Measurements from ENCODE around the gene MALRD1. TPM values are rescaled to one million over a fixed set of nuclear protein-coding genes. Genes with fewer than 3 reads are reported as not detected.

MALRD1 gene
- total and polyA plus RNA-seq, 2 donors from 2014 or later, result 2.0 to 2.4 TPM

DNA sequence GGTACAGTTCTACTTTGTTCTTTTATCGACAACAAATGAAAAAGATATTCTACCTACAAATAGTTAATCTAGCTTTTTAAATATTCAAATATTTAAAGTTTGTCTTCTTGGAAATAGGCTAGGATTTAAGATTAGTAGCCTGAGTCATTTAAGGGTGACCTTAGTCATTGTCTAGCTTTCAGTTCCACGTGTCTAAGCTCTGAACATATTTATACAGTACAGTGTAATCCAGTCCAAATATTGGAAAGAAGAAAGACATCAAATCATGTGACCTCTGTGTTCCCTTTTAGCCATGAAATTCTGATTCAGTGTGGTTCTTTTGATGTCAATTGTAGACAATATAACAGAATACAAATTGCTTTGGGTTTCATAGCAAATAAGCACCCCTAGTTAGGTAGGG, 121.1 kb downstream of the MALRD1 start:
- intact Hi-C loops (cut with DNase I), result no loop called here
- H3K27me3 ChIP-seq (ENCODE audit: control insufficient read depth, insufficient read depth, low read length), result no peaks in the 10 kb centered on the region
- TF ChIP-seq CTCF (IDR thresholded peaks at IDR 0.05; ENCODE audit: borderline replicate concordance, extremely low read depth, insufficient read depth), result no peak
- DNase-seq, result no peak
- H3K4me1 ChIP-seq (ENCODE audit: control insufficient read depth in 2 of 3, insufficient read depth in 2 of 3, low read depth in 1 of 3, low read length in 3 of 3), result no peaks in the 10 kb centered on the region
- no peaks in the 10 kb centered on the region for H3K36me3 ChIP-seq (ENCODE audit: control insufficient read depth in 2 of 3, insufficient read depth in 3 of 3, low read length in 3 of 3)
- FAIRE-seq, result no peak
- H3K9ac ChIP-seq (ENCODE audit: low read length in 3 of 3), result no peak overlapping the region
- no peaks in the 10 kb centered on the region for H3K9me3 ChIP-seq (ENCODE audit: control insufficient read depth in 2 of 3, insufficient read depth in 1 of 3, low read length in 3 of 3)
- no peak overlapping the region for H3K27ac ChIP-seq (ENCODE audit: low read depth in 2 of 2, low read length in 2 of 2)
- H3K4me3 ChIP-seq (ENCODE audit: low read length in 3 of 3), result no peak overlapping the region

DNA sequence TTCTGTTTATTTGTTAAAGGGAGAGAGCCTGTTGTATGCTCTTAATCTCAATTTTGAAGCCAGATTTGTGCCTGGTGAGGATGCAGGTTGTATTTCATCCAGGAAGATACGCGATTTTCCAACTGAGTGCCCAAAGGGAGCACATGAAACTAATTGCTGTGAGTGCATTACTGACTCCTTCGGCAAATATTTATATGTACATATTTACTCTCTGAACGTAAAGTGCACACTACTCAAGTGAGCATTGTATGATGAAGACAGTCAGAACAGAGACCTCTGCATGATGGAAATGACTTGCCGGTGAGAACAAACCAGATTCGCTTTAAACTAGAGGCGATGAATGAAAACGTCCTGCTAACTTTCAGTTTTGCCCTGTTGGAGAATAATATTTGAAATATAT, 130.1 kb downstream of the MALRD1 start:
- intact Hi-C loops (cut with DNase I), result no loop called here
- no peaks in the 10 kb centered on the region for H3K9me3 ChIP-seq (ENCODE audit: control insufficient read depth in 2 of 3, insufficient read depth in 1 of 3, low read length in 3 of 3)
- H3K9ac ChIP-seq (ENCODE audit: low read length in 3 of 3), result no peak overlapping the region
- H3K36me3 ChIP-seq (ENCODE audit: control insufficient read depth in 2 of 3, insufficient read depth in 3 of 3, low read length in 3 of 3), result no peaks in the 10 kb centered on the region
- DNase-seq (no peak), FAIRE-seq (no peak)
- no peak for TF ChIP-seq CTCF (IDR thresholded peaks at IDR 0.05; ENCODE audit: borderline replicate concordance, extremely low read depth, insufficient read depth)
- no peak overlapping the region for H3K27ac ChIP-seq (ENCODE audit: low read depth in 2 of 2, low read length in 2 of 2)
- H3K4me1 ChIP-seq (ENCODE audit: control insufficient read depth in 2 of 3, insufficient read depth in 2 of 3, low read depth in 1 of 3, low read length in 3 of 3), result no peaks in the 10 kb centered on the region
- no peaks in the 10 kb centered on the region for H3K27me3 ChIP-seq (ENCODE audit: control insufficient read depth, insufficient read depth, low read length)
- H3K4me3 ChIP-seq (ENCODE audit: low read length in 3 of 3), result no peak overlapping the region

DNA sequence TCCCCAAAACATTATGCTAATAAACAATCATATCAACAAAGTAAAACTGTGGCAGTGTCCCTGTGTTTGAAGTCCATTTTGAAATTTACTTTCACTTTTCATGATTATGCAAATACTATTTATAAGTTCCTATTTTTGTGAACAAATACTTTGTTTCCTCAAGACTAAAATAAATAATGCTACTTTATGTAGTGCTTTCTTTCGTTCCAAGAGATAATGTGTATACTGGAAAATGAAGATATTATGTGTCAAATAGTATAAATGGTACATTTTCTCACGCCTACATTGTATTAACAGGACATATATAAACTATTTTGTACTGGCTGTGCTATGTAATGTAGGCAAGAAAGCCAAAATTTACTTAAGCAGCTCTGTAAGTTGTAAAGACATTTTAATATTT, 136.3 kb downstream of the MALRD1 start:
- no peak for FAIRE-seq
- H3K36me3 ChIP-seq (ENCODE audit: control insufficient read depth in 2 of 3, insufficient read depth in 3 of 3, low read length in 3 of 3), result no peaks in the 10 kb centered on the region
- H3K4me1 ChIP-seq (ENCODE audit: control insufficient read depth in 2 of 3, insufficient read depth in 2 of 3, low read depth in 1 of 3, low read length in 3 of 3), result no peaks in the 10 kb centered on the region
- H3K9ac ChIP-seq (ENCODE audit: low read length in 3 of 3), result no peak overlapping the region
- H3K27me3 ChIP-seq (ENCODE audit: control insufficient read depth, insufficient read depth, low read length), result no peaks in the 10 kb centered on the region
- no peak overlapping the region for H3K27ac ChIP-seq (ENCODE audit: low read depth in 2 of 2, low read length in 2 of 2)
- intact Hi-C loops (cut with DNase I), result no loop called here
- no peak for DNase-seq
- H3K9me3 ChIP-seq (ENCODE audit: control insufficient read depth in 2 of 3, insufficient read depth in 1 of 3, low read length in 3 of 3), result no peaks in the 10 kb centered on the region
- TF ChIP-seq CTCF (IDR thresholded peaks at IDR 0.05; ENCODE audit: borderline replicate concordance, extremely low read depth, insufficient read depth), result no peak
- H3K4me3 ChIP-seq (ENCODE audit: low read length in 3 of 3), result no peak overlapping the region

- intact Hi-C loops (cut with DNase I), result no loop called here
Measured at GRCh38 chr10:19194866-19195265, 146.3 kb downstream of the MALRD1 start.

More at GRCh38 chr10:19194866-19195265, 146.3 kb downstream of the MALRD1 start:
- Histone ChIP-seq H3K4me1 (ENCODE audit: control insufficient read depth in 2 of 3, insufficient read depth in 2 of 3, low read depth in 1 of 3, low read length in 3 of 3) (no peaks in the 10 kb centered on the region), H3K36me3 (ENCODE audit: control insufficient read depth in 2 of 3, insufficient read depth in 3 of 3, low read length in 3 of 3) (no peaks in the 10 kb centered on the region), H3K27me3 (ENCODE audit: control insufficient read depth, insufficient read depth, low read length) (no peaks in the 10 kb centered on the region), H3K9me3 (ENCODE audit: control insufficient read depth in 2 of 3, insufficient read depth in 1 of 3, low read length in 3 of 3) (no peaks in the 10 kb centered on the region), H3K27ac (ENCODE audit: low read depth in 2 of 2, low read length in 2 of 2) (no peak overlapping the region), H3K9ac (ENCODE audit: low read length in 3 of 3) (no peak overlapping the region), H3K4me3 (ENCODE audit: low read length in 3 of 3) (no peak overlapping the region)
- FAIRE-seq (no peak), DNase-seq (no peak)
- no peak for TF ChIP-seq CTCF (IDR thresholded peaks at IDR 0.05; ENCODE audit: borderline replicate concordance, extremely low read depth, insufficient read depth)

Measured in kidney (tissue), 14 donors.